Neural progenitor cell (in vitro differentiated cells): Measurements from ENCODE around the gene TOP2A.

Experiments used
- EZH2phosphoT487 ChIP-seq: fragments of 200-600 bp; sonication (generic); IDR thresholded peaks from 2 replicates; pipeline ENCODE4 v1.6.1; 2017; ENCODE audit warnings: antibody characterized with exemption
- TF ChIP-seq, protein P1 (sequence below): fragments of 200-600 bp; sonication (generic); IDR thresholded peaks from 2 replicates; pipeline ENCODE4 v1.5.1; 2017; ENCODE audit warnings: antibody characterized with exemption, mild to moderate bottlenecking

GRCh38 chr17:40340327-40340726 is 77.4 kb downstream of the TOP2A start:
- TF ChIP-seq, protein P1, sequence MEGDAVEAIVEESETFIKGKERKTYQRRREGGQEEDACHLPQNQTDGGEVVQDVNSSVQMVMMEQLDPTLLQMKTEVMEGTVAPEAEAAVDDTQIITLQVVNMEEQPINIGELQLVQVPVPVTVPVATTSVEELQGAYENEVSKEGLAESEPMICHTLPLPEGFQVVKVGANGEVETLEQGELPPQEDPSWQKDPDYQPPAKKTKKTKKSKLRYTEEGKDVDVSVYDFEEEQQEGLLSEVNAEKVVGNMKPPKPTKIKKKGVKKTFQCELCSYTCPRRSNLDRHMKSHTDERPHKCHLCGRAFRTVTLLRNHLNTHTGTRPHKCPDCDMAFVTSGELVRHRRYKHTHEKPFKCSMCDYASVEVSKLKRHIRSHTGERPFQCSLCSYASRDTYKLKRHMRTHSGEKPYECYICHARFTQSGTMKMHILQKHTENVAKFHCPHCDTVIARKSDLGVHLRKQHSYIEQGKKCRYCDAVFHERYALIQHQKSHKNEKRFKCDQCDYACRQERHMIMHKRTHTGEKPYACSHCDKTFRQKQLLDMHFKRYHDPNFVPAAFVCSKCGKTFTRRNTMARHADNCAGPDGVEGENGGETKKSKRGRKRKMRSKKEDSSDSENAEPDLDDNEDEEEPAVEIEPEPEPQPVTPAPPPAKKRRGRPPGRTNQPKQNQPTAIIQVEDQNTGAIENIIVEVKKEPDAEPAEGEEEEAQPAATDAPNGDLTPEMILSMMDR, result no peak
- no peak for TF ChIP-seq EZH2phosphoT487
